CD8-positive, alpha-beta memory T cell (primary cell): ENCODE measurements around the gene SLBP. TPM values are rescaled to one million over a fixed set of nuclear protein-coding genes. Genes with fewer than 3 reads are reported as not detected.

Experiments
- CTCF ChIA-PET: fragments of 350-600 bp; sonication (Branson Sonifier 250); formaldehyde crosslinking; loops from one replicate; lab custom pipeline; 2021; ENCODE audit warnings: antibody characterized with exemption; lab: Charles Lee
- POLR2A ChIA-PET: fragments of 350-600 bp; sonication (Branson Sonifier 250); formaldehyde crosslinking; loops from one replicate; lab custom pipeline; 2021; ENCODE audit warnings: antibody characterized with exemption; lab: Charles Lee
- DNase-seq, 5 donors: peaks; one replicate each; pipeline versions ENCODE4 v3.0.0 to v3.0.0-alpha.2; 2020 to 2022; ENCODE audit warnings: mixed read lengths in 1 of 5
- H3K27ac ChIP-seq: one replicate; pipeline ENCODE4 v1.7.0; 2013; ENCODE audit warnings: low read depth, mild to moderate bottlenecking, low read length, moderate library complexity
- H3K27me3 ChIP-seq: 2 replicates; pipeline ENCODE4 v1.7.0; 2013; ENCODE audit warnings: low read length, mild to moderate bottlenecking; ENCODE audit not compliant: insufficient read depth, poor library complexity, severe bottlenecking
- H3K36me3 ChIP-seq: 2 replicates; pipeline ENCODE4 v1.7.0; 2013; ENCODE audit warnings: mild to moderate bottlenecking, low read length, moderate library complexity; ENCODE audit not compliant: insufficient read depth
- H3K4me1 ChIP-seq: 2 replicates; pipeline ENCODE4 v1.7.0; 2013; ENCODE audit warnings: mild to moderate bottlenecking, low read length, moderate library complexity; ENCODE audit not compliant: insufficient read depth
- H3K4me3 ChIP-seq: 2 replicates; pipeline ENCODE4 v1.7.0; 2013; ENCODE audit warnings: mild to moderate bottlenecking, low read length
- H3K9me3 ChIP-seq: 2 replicates; pipeline ENCODE4 v1.7.0; 2013; ENCODE audit warnings: mild to moderate bottlenecking, low read length
- H3K27ac Mint-ChIP-seq, 8 donors: one replicate each; pipeline ENCODE4 v1.8.0; 2020 to 2021; ENCODE audit warnings: mixed read lengths in 8 of 8, mild to moderate bottlenecking in 6 of 8, inconsistent platforms in 3 of 8, moderate library complexity in 3 of 8
- H3K27me3 Mint-ChIP-seq, 2 donors: one replicate each; pipeline ENCODE4 v1.8.0; 2020 to 2021; ENCODE audit warnings: mixed read lengths in 2 of 2, mild to moderate bottlenecking in 1 of 2, moderate library complexity in 1 of 2
- H3K36me3 Mint-ChIP-seq, 3 donors: one replicate each; pipeline ENCODE4 v1.8.0; 2020 to 2021; ENCODE audit warnings: mixed read lengths in 3 of 3, inconsistent platforms in 1 of 3, mild to moderate bottlenecking in 1 of 3
- H3K4me1 Mint-ChIP-seq, 3 donors: one replicate each; pipeline ENCODE4 v1.8.0; 2020 to 2021; ENCODE audit warnings: mixed read lengths in 3 of 3, inconsistent platforms in 1 of 3, mild to moderate bottlenecking in 1 of 3
- H3K4me3 Mint-ChIP-seq, 7 donors: one replicate each; pipeline ENCODE4 v1.8.0; 2020 to 2021; ENCODE audit warnings: mixed read lengths in 7 of 7, mild to moderate bottlenecking in 6 of 7, moderate library complexity in 4 of 7, inconsistent platforms in 2 of 7
- H3K9me3 Mint-ChIP-seq, 5 donors: one replicate each; pipeline ENCODE4 v1.8.0; 2020 to 2022; ENCODE audit warnings: mixed read lengths in 5 of 5, mild to moderate bottlenecking in 3 of 5, moderate library complexity in 2 of 5, inconsistent platforms in 1 of 5
- polyA plus RNA-seq: library from polyadenylated mRNA; unstranded; fragments of 300-500 nt; fragmentation: Illumina TruSeq; gene quantifications from one replicate; pipeline ENCODE4 v1.2.3, GENCODE V29; 2021
- total RNA-seq, 2 experiments: library from RNA; stranded (reverse); gene quantifications; one replicate each; pipeline ENCODE4 v1.2.3, GENCODE V29; 2021

The SLBP gene
- total and polyA plus RNA-seq, 3 experiments from 2014 or later, result 71.6 to 164 (median 163) TPM

GRCh38 chr4:1716065-1716945 is 4.2 kb upstream of the SLBP start:
- Histone ChIP-seq H3K4me3 (no peak overlapping the region), H3K27ac (peak overlapping the region; percentile 9), H3K9me3 (no peaks in the 10 kb centered on the region), H3K4me1 (peaks cover 35% of the 10 kb centered on the region), H3K36me3 (no peaks in the 10 kb centered on the region), H3K27me3 (no peaks in the 10 kb centered on the region)
- Mint-ChIP-seq H3K27me3 (no peaks in the 10 kb centered on the region), H3K9me3 (no peaks in the 10 kb centered on the region), H3K4me3 (peak overlapping the region in 1 of 7 donors; percentile 99), H3K27ac (peak overlapping the region in 4 of 8 donors; percentile 63 to 100 (median 76)), H3K36me3 (peaks cover 0 to 40% (median 0%) of the 10 kb centered on the region in 3 donors), H3K4me1 (peaks cover 41 to 60% (median 44%) of the 10 kb centered on the region in 3 donors)
- CTCF ChIA-PET, result interaction anchor here (16.7 kb wide), 1 partner anchor 23 kb away, joined by 341 read pairs; no protein-coding TSS in a partner anchor
- DNase-seq, result peak in 1 of 5 donors; percentile 17
- POLR2A ChIA-PET, result no interaction called here

DNA sequence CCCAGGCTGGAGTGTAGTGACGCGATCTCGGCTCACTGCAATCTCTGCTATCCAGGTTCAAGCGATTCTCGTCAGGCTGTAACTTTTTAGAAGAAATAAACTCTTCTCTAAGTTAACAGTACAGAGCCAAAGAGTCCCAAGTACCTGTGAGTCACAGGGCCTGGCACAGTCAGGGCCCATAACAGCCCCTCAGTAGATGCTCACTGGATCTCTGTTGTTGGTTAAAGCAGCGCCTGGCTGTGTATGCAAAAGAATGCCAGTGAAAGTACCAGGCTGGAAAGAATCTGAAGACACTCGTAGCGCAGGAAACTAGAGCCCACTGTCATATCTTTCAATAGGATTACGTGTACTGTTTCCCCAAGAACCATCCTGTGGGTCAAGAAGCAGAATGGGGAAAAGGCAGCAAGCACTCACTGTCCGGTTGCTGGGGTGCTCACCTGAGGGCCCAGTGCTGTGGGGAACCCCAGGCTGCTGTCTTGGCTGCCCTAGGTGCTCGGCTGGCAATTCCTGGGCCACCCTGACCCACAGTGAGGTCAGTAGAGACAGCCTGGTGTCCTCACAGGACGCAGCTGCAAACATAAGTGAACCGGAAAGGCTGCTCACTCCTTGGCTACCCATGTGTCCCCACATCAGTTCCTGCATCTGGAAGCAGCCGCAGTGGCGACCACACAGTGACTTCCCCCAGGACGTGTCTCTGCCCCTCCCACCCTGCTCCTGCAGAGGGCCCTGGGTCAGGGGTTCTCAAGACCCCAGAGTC is 3.1 kb upstream of the SLBP start:
- Mint-ChIP-seq H3K36me3 (peaks cover 0 to 44% (median 0%) of the 10 kb centered on the region in 3 donors), H3K27me3 (no peaks in the 10 kb centered on the region), H3K9me3 (no peaks in the 10 kb centered on the region), H3K4me1 (peaks cover 50 to 66% (median 53%) of the 10 kb centered on the region in 3 donors), H3K4me3 (peak overlapping the region in 4 of 7 donors; percentile 32 to 99 (median 96)), H3K27ac (peak overlapping the region in 6 of 8 donors; percentile 33 to 100 (median 98))
- DNase-seq, result no peak
- H3K4me1 ChIP-seq, result peaks cover 44% of the 10 kb centered on the region
- H3K27me3 ChIP-seq, result no peaks in the 10 kb centered on the region
- no peak overlapping the region for H3K4me3 ChIP-seq
- H3K9me3 ChIP-seq, result no peaks in the 10 kb centered on the region
- CTCF ChIA-PET, result interaction anchor here (8.1 kb wide), 1 partner anchor 20 kb away, joined by 92 read pairs; no protein-coding TSS in a partner anchor
- H3K27ac ChIP-seq, result no peak overlapping the region
- POLR2A ChIA-PET, result no interaction called here
- H3K36me3 ChIP-seq, result peaks cover 2% of the 10 kb centered on the region

DNA sequence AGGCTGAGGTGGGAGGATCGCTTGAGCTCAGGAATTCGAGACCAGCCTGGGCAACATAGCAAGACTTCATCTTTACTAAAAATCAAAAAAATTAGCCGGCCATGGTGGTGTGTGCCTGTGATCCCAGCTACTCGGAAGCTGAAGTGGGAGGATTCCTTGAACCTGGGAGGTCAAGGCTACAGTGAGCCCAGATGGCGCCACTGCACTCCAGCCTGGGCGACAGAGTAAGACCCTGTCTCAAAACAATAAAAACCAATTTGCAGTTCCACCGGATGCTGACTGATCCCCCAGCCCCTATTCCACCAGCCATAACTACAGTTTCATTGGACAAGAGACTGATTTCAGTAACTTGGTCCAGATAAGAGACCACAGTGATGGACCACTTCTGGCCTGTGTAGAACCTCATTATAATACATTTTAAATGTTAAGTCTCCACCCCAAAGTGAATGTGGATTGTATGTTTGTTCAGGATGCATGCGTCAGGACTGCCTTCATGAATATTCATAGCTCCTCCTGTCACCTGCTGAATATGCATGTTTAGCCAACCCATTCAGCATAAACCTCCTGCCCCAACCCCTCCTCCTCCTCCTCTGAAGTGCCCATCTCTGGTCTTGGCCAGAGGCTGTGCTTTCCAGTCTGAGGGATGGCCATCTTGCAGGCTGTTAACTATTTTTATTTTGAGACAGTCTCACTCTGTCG is 2.3 kb upstream of the SLBP start:
- Histone ChIP-seq H3K4me3 (no peak overlapping the region), H3K36me3 (peaks cover 8% of the 10 kb centered on the region), H3K9me3 (no peaks in the 10 kb centered on the region), H3K4me1 (peaks cover 42% of the 10 kb centered on the region), H3K27me3 (no peaks in the 10 kb centered on the region), H3K27ac (peak overlapping the region; percentile 90)
- Mint-ChIP-seq H3K9me3 (no peaks in the 10 kb centered on the region), H3K36me3 (peaks cover 0 to 50% (median 0%) of the 10 kb centered on the region in 3 donors), H3K27me3 (peaks cover 0 to 2% of the 10 kb centered on the region in 2 donors), H3K4me3 (peak overlapping the region; percentile 95 to 99 (median 96)), H3K27ac (peak overlapping the region; percentile 33 to 100 (median 98)), H3K4me1 (peaks cover 50 to 66% (median 54%) of the 10 kb centered on the region in 3 donors)
- DNase-seq, result no peak
- ChIA-PET POLR2A (interaction anchor here (0.7 to 3.7 kb wide), 2 partner anchors 8 to 17 kb away, joined by 3 to 73 read pairs; partner anchors contain the start of genes TACC3 and TMEM129), CTCF (interaction anchor here (8.1 kb wide), 1 partner anchor 19 kb away, joined by 92 read pairs; no protein-coding TSS in a partner anchor)

- peak overlapping the region; percentile 94 to 100 (median 98) for H3K27ac Mint-ChIP-seq
- peaks cover 0 to 52% (median 2%) of the 10 kb centered on the region in 3 donors for H3K36me3 Mint-ChIP-seq
- POLR2A ChIA-PET, result interaction anchor here (0.7 to 3.7 kb wide), 5 partner anchors 9 to 157 kb away, joined by 3 to 73 read pairs (median 7); partner anchors contain the start of genes NSD2, TACC3 and TMEM129
- CTCF ChIA-PET, result interaction anchor here (1.3 to 8.1 kb wide), 3 partner anchors 9 to 18 kb away, joined by 6 to 92 read pairs (median 20); partner anchors contain the start of genes TACC3 and TMEM129
- Histone ChIP-seq H3K27me3 (no peaks in the 10 kb centered on the region), H3K27ac (peak overlapping the region; percentile 90), H3K9me3 (no peaks in the 10 kb centered on the region), H3K4me1 (peaks cover 51% of the 10 kb centered on the region), H3K4me3 (peak overlapping the region; percentile 97), H3K36me3 (peaks cover 8% of the 10 kb centered on the region)
- H3K27me3 Mint-ChIP-seq, result peaks cover 0 to 2% of the 10 kb centered on the region in 2 donors
- no peaks in the 10 kb centered on the region for H3K9me3 Mint-ChIP-seq
- peak overlapping the region; percentile 95 to 99 (median 96) for H3K4me3 Mint-ChIP-seq
- no peak for DNase-seq
- peaks cover 54 to 69% (median 62%) of the 10 kb centered on the region in 3 donors for H3K4me1 Mint-ChIP-seq
These were observed 1.1 kb upstream of the SLBP start for GRCh38 chr4:1713003-1713851.

GRCh38 chr4:1711571-1712215 is 426 bp downstream of the SLBP start:
- Mint-ChIP-seq H3K27me3 (peaks cover 0 to 2% of the 10 kb centered on the region in 2 donors), H3K36me3 (peaks cover 0 to 50% (median 2%) of the 10 kb centered on the region in 3 donors), H3K9me3 (no peaks in the 10 kb centered on the region), H3K4me3 (peak overlapping the region; percentile 91 to 99 (median 94)), H3K27ac (peak overlapping the region; percentile 87 to 100 (median 93)), H3K4me1 (peaks cover 56 to 74% (median 65%) of the 10 kb centered on the region in 3 donors)
- H3K4me1 ChIP-seq, result peaks cover 51% of the 10 kb centered on the region
- H3K4me3 ChIP-seq, result peak overlapping the region; percentile 97
- no peaks in the 10 kb centered on the region for H3K27me3 ChIP-seq
- no peaks in the 10 kb centered on the region for H3K9me3 ChIP-seq
- peak in 3 of 5 donors; percentile 27 to 57 (median 39) for DNase-seq
- peak overlapping the region; percentile 90 for H3K27ac ChIP-seq
- ChIA-PET POLR2A (interaction anchor here (0.7 to 3.7 kb wide), 10 partner anchors 10 to 757 kb away, joined by 3 to 73 read pairs (median 6); partner anchors contain the start of genes NSD2, RNF4, TACC3 and TMEM129), CTCF (interaction anchor here (1.0 to 8.1 kb wide), 5 partner anchors 10 to 444 kb away, joined by 3 to 92 read pairs (median 6); partner anchors contain the start of genes TACC3 and TMEM129)
- peaks cover 8% of the 10 kb centered on the region for H3K36me3 ChIP-seq

GRCh38 chr4:1711055-1711570 is 1.0 kb downstream of the SLBP start:
- peak overlapping the region; percentile 87 to 100 (median 93) for H3K27ac Mint-ChIP-seq
- peak overlapping the region; percentile 97 for H3K4me3 ChIP-seq
- no peaks in the 10 kb centered on the region for H3K9me3 Mint-ChIP-seq
- peaks cover 0 to 2% of the 10 kb centered on the region in 2 donors for H3K27me3 Mint-ChIP-seq
- peaks cover 56 to 78% (median 69%) of the 10 kb centered on the region in 3 donors for H3K4me1 Mint-ChIP-seq
- no peaks in the 10 kb centered on the region for H3K27me3 ChIP-seq
- peaks cover 51% of the 10 kb centered on the region for H3K4me1 ChIP-seq
- no peaks in the 10 kb centered on the region for H3K9me3 ChIP-seq
- peak overlapping the region; percentile 85 to 95 (median 92) for H3K4me3 Mint-ChIP-seq
- ChIA-PET POLR2A (interaction anchor here (1.3 to 3.7 kb wide), 2 partner anchors 11 to 298 kb away, joined by 6 to 73 read pairs; partner anchors contain the start of genes TACC3 and TMEM129), CTCF (interaction anchor here (2.0 to 8.1 kb wide), 2 partner anchors 11 to 16 kb away, joined by 20 to 92 read pairs; partner anchors contain the start of genes TACC3 and TMEM129)
- peak in 1 of 5 donors; percentile 44 for DNase-seq
- peaks cover 8% of the 10 kb centered on the region for H3K36me3 ChIP-seq
- peak overlapping the region; percentile 90 for H3K27ac ChIP-seq
- peaks cover 0 to 51% (median 6%) of the 10 kb centered on the region in 3 donors for H3K36me3 Mint-ChIP-seq
